KMS-11 (cell line): ENCODE data around the gene ZFAND3.

ENCODE experiments used
- H2AFZ ChIP-seq: fragments of 200-600 bp; sonication (generic); 2 replicates; pipeline ENCODE4 v1.6.1; 2016; ENCODE audit warnings: antibody characterized with exemption, mixed run types, low read depth
- H3K27ac ChIP-seq: fragments of 200-600 bp; sonication (generic); 2 replicates; pipeline ENCODE4 v1.6.1; 2016; ENCODE audit warnings: mild to moderate bottlenecking, mixed run types
- H3K27me3 ChIP-seq: fragments of 200-600 bp; sonication (generic); 2 replicates; pipeline ENCODE4 v1.6.1; 2017; ENCODE audit warnings: mild to moderate bottlenecking, low read depth, mixed run types, moderate library complexity; ENCODE audit not compliant: insufficient read depth
- H3K36me3 ChIP-seq: fragments of 200-600 bp; sonication (generic); 2 replicates; pipeline ENCODE4 v1.6.1; 2017; ENCODE audit warnings: mild to moderate bottlenecking, mixed run types; ENCODE audit not compliant: insufficient read depth
- H3K4me1 ChIP-seq: fragments of 200-600 bp; sonication (generic); 2 replicates; pipeline ENCODE4 v1.6.1; 2016; ENCODE audit warnings: mild to moderate bottlenecking, low read depth, mixed run types; ENCODE audit not compliant: poor library complexity, severe bottlenecking
- H3K4me2 ChIP-seq: fragments of 200-600 bp; sonication (generic); 2 replicates; pipeline ENCODE4 v1.7.0; 2016; ENCODE audit warnings: mild to moderate bottlenecking, mixed run types
- H3K4me3 ChIP-seq: fragments of 200-600 bp; sonication (generic); IDR thresholded peaks from 2 replicates; pipeline ENCODE4 v1.6.1; 2017; ENCODE audit warnings: low read depth, low read length, mixed read lengths; ENCODE audit not compliant: insufficient read depth
- H3K79me2 ChIP-seq: fragments of 200-600 bp; sonication (generic); 2 replicates; pipeline ENCODE4 v1.6.1; 2016; ENCODE audit warnings: low read depth, mixed run types; ENCODE audit not compliant: insufficient read depth
- H3K9ac ChIP-seq: fragments of 200-600 bp; sonication (generic); 2 replicates; pipeline ENCODE4 v1.6.1; 2016; ENCODE audit warnings: mild to moderate bottlenecking, mixed run types
- H4K20me1 ChIP-seq: fragments of 200-600 bp; sonication (generic); 2 replicates; pipeline ENCODE4 v1.6.1; 2016; ENCODE audit warnings: mild to moderate bottlenecking, mixed run types; ENCODE audit not compliant: insufficient read depth
- CTCF ChIP-seq: fragments of 200-600 bp; sonication (generic); conservative IDR thresholded peaks from 2 replicates; pipeline ENCODE4 v1.6.1; 2017; ENCODE audit warnings: low read depth, mild to moderate bottlenecking, antibody characterized with exemption, low read length, moderate library complexity, mixed read lengths

The ZFAND3 gene

DNA sequence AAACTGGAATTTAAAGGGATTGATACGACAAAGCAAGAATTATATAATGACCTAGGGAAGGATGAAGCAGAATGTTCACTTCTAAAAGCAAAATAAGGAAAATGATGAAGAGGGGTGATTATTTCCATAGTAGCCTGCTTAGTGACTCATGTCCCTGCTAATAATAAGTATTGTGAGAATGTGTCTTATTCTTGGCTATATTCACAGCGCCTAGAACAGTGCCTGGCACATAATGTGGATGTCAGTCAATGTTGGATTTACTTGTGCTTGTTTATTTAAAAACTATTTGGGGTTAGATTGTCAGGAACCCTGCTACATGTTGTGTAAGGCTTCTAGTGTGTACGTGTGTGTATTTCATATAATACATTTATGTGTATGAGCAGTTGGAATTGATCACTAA is 85.1 kb downstream of the ZFAND3 start:
- Histone ChIP-seq H3K79me2 (peaks cover 18% of the 10 kb centered on the region; the same call in 1 of the 2 replicates), H3K27ac (no peak overlapping the region), H3K4me1 (no peaks in the 10 kb centered on the region)

DNA sequence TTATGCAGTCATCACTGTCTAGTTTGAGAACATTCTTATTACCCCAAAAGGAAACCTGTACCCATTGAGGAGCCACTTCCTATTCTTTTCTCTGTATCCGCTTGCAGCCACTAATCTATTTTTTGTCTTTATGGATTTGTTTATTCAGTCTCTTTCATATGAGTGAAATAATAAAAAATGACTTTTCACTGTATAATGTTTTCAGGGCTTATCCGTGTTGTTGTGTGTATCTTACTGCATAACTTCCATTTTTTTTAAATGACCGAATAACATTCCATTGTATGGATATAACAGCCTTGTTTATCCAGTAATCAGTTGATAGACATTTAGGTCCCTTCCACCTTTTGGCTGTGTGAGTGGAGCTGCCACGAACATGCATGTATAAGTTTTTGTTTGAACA is 86.6 kb downstream of the ZFAND3 start:
- no peaks in the 10 kb centered on the region for H4K20me1 ChIP-seq
- H3K4me1 ChIP-seq = peaks cover 3% of the 10 kb centered on the region
- H3K4me3 ChIP-seq = no peak overlapping the region
- no peak overlapping the region for H3K9ac ChIP-seq
- H3K4me2 ChIP-seq = no peak overlapping the region
- no peaks in the 10 kb centered on the region for H3K36me3 ChIP-seq
- H3K79me2 ChIP-seq = peaks cover 22% of the 10 kb centered on the region; the same call in 1 of the 2 replicates
- H2AFZ ChIP-seq = no peak overlapping the region
- H3K27me3 ChIP-seq = no peaks in the 10 kb centered on the region
- no peak overlapping the region for H3K27ac ChIP-seq
- TF ChIP-seq CTCF = no peak

More for the DNA sequence above, 85.1 kb downstream of the ZFAND3 start:
- no peaks in the 10 kb centered on the region for H4K20me1 ChIP-seq
- no peak overlapping the region for H3K9ac ChIP-seq
- H3K4me3 ChIP-seq = no peak overlapping the region
- H3K27me3 ChIP-seq = no peaks in the 10 kb centered on the region
- H3K4me2 ChIP-seq = no peak overlapping the region
- H3K36me3 ChIP-seq = no peaks in the 10 kb centered on the region
- TF ChIP-seq CTCF = no peak
- no peak overlapping the region for H2AFZ ChIP-seq

GRCh38 chr6:37910998-37911397 is 91.5 kb downstream of the ZFAND3 start:
- no peak overlapping the region for H3K9ac ChIP-seq
- H3K4me2 ChIP-seq = no peak overlapping the region
- no peak overlapping the region for H3K27ac ChIP-seq
- TF ChIP-seq CTCF = no peak
- no peak overlapping the region for H2AFZ ChIP-seq
- H3K79me2 ChIP-seq = peaks cover 30% of the 10 kb centered on the region
- H4K20me1 ChIP-seq = no peaks in the 10 kb centered on the region
- no peaks in the 10 kb centered on the region for H3K27me3 ChIP-seq
- peaks cover 14% of the 10 kb centered on the region for H3K4me1 ChIP-seq
- no peak overlapping the region for H3K4me3 ChIP-seq
- no peaks in the 10 kb centered on the region for H3K36me3 ChIP-seq

GRCh38 chr6:37913210-37913609 is 93.7 kb downstream of the ZFAND3 start:
- Histone ChIP-seq H3K36me3 (no peaks in the 10 kb centered on the region), H3K4me2 (no peak overlapping the region), H3K4me3 (no peak overlapping the region), H4K20me1 (no peaks in the 10 kb centered on the region), H3K27ac (no peak overlapping the region), H3K9ac (no peak overlapping the region), H3K4me1 (peaks cover 14% of the 10 kb centered on the region), H2AFZ (no peak overlapping the region), H3K27me3 (no peaks in the 10 kb centered on the region), H3K79me2 (peaks cover 26% of the 10 kb centered on the region)
- TF ChIP-seq CTCF = no peak
